H9 (cell line): ENCODE data around the gene GPI. TPM values are rescaled to one million over a fixed set of nuclear protein-coding genes. Genes with fewer than 3 reads are reported as not detected.

ENCODE experiments used
- DNase-seq: peaks from one replicate; pipeline ENCODE4 v3.0.0-alpha.2; 2017
- H2AFZ ChIP-seq: one replicate; pipeline ENCODE4 v1.6.1; 2013; ENCODE audit warnings: mild to moderate bottlenecking, low read length, control low read depth, moderate library complexity
- H2AK5ac ChIP-seq: 2 replicates; pipeline ENCODE4 v1.6.1; 2013; ENCODE audit warnings: low read length, control low read depth, mixed read lengths; ENCODE audit not compliant: insufficient read length
- H2BK120ac ChIP-seq: one replicate; pipeline ENCODE4 v1.6.1; 2013; ENCODE audit warnings: low read depth, mild to moderate bottlenecking, low read length, control low read depth, inconsistent platforms; ENCODE audit not compliant: poor library complexity, severe bottlenecking
- H2BK12ac ChIP-seq: 2 replicates; pipeline ENCODE4 v1.6.1; 2013; ENCODE audit warnings: low read length, control low read depth, mixed read lengths, low read depth; ENCODE audit not compliant: insufficient read length
- H2BK15ac ChIP-seq: 2 replicates; pipeline ENCODE4 v1.6.1; 2013; ENCODE audit warnings: low read depth, low read length, control low read depth
- H2BK20ac ChIP-seq: one replicate; pipeline ENCODE4 v1.6.1; 2013; ENCODE audit warnings: low read depth, mild to moderate bottlenecking, low read length, control low read depth, inconsistent platforms; ENCODE audit not compliant: poor library complexity, severe bottlenecking
- H2BK5ac ChIP-seq: 2 replicates; pipeline ENCODE4 v1.6.1; 2013; ENCODE audit warnings: low read length, control low read depth, mixed read lengths; ENCODE audit not compliant: insufficient read length
- H3K14ac ChIP-seq: 2 replicates; pipeline ENCODE4 v1.6.1; 2013; ENCODE audit warnings: low read length, control low read depth; ENCODE audit not compliant: insufficient read depth
- H3K18ac ChIP-seq: 2 replicates; pipeline ENCODE4 v1.6.1; 2013; ENCODE audit warnings: low read depth, mild to moderate bottlenecking, mixed read lengths, low read length, control low read depth; ENCODE audit not compliant: insufficient read length
- H3K23ac ChIP-seq: 2 replicates; pipeline ENCODE4 v1.6.1; 2013; ENCODE audit warnings: low read length, control low read depth, mixed read lengths, low read depth; ENCODE audit not compliant: insufficient read length
- H3K23me2 ChIP-seq: 2 replicates; pipeline ENCODE4 v1.6.1; 2013; ENCODE audit warnings: low read depth, mild to moderate bottlenecking, mixed read lengths, low read length, control low read depth; ENCODE audit not compliant: insufficient read length, poor library complexity, severe bottlenecking
- H3K27ac ChIP-seq: 2 replicates; pipeline ENCODE4 v1.5.1; 2013; ENCODE audit warnings: low read length, control low read depth, mixed read lengths, low read depth; ENCODE audit not compliant: insufficient read length
- H3K27me3 ChIP-seq: 2 replicates; pipeline ENCODE4 v1.6.1; 2013; ENCODE audit warnings: low read length, control low read depth, inconsistent platforms; ENCODE audit not compliant: insufficient read depth
- H3K4ac ChIP-seq: 2 replicates; pipeline ENCODE4 v1.6.1; 2013; ENCODE audit warnings: low read depth, mild to moderate bottlenecking, control low read depth, inconsistent platforms, low read length, moderate library complexity
- H3K4me1 ChIP-seq: 2 replicates; pipeline ENCODE4 v1.6.1; 2013; ENCODE audit warnings: low read length, control low read depth, inconsistent platforms; ENCODE audit not compliant: insufficient read depth
- H3K4me2 ChIP-seq: 2 replicates; pipeline ENCODE4 v1.6.1; 2013; ENCODE audit warnings: low read length, control low read depth, mixed read lengths; ENCODE audit not compliant: insufficient read length, insufficient read depth
- H3K56ac ChIP-seq: 2 replicates; pipeline ENCODE4 v1.6.1; 2013; ENCODE audit warnings: low read depth, mild to moderate bottlenecking, mixed read lengths, low read length, control low read depth; ENCODE audit not compliant: insufficient read length
- H3K79me1 ChIP-seq: 2 replicates; pipeline ENCODE4 v1.6.1; 2013; ENCODE audit warnings: low read depth, mild to moderate bottlenecking, moderate library complexity, low read length, control low read depth, inconsistent platforms; ENCODE audit not compliant: insufficient read depth, poor library complexity, severe bottlenecking
- H3K79me2 ChIP-seq: 2 replicates; pipeline ENCODE4 v1.6.1; 2013; ENCODE audit warnings: low read length, control low read depth, inconsistent platforms; ENCODE audit not compliant: insufficient read depth
- H3K9ac ChIP-seq: 2 replicates; pipeline ENCODE4 v1.6.1; 2013; ENCODE audit warnings: low read length, control low read depth, mixed read lengths; ENCODE audit not compliant: insufficient read length; ENCODE audit errors: extremely low read depth
- H3K9me3 ChIP-seq: one replicate; pipeline ENCODE4 v1.6.1; 2013; ENCODE audit warnings: low read depth, low read length, inconsistent platforms; ENCODE audit not compliant: control insufficient read depth
- H3T11ph ChIP-seq: one replicate; pipeline ENCODE4 v1.6.1; 2013; ENCODE audit warnings: mild to moderate bottlenecking, low read length, control low read depth, inconsistent platforms
- H4K20me1 ChIP-seq: one replicate; pipeline ENCODE4 v1.6.1; 2013; ENCODE audit not compliant: control insufficient read depth, insufficient read length, insufficient read depth
- H4K5ac ChIP-seq: 2 replicates; pipeline ENCODE4 v1.6.1; 2013; ENCODE audit warnings: low read depth, mild to moderate bottlenecking, mixed read lengths, low read length, control low read depth; ENCODE audit not compliant: insufficient read length
- H4K8ac ChIP-seq: replicated peaks from 2 replicates; pipeline ENCODE4 v1.6.1; 2013; ENCODE audit warnings: low read length, control low read depth, mixed read lengths, low read depth; ENCODE audit not compliant: insufficient read length
- H4K91ac ChIP-seq: 2 replicates; pipeline ENCODE4 v1.6.1; 2013; ENCODE audit warnings: low read depth, mild to moderate bottlenecking, moderate library complexity, mixed read lengths, low read length, control low read depth; ENCODE audit not compliant: insufficient read length
- H3K27ac Mint-ChIP-seq, 3 experiments: 2 replicates in 2 of 3; 3 replicates in 1 of 3; pipeline ENCODE4 v1.8.0; 2020 to 2021; ENCODE audit warnings: mixed read lengths in 3 of 3, mild to moderate bottlenecking in 1 of 3, moderate library complexity in 1 of 3
- H3K27me3 Mint-ChIP-seq: 2 replicates; pipeline ENCODE4 v1.8.0; 2021; ENCODE audit warnings: low read depth, mild to moderate bottlenecking, moderate library complexity, mixed read lengths
- H3K36me3 Mint-ChIP-seq, 3 experiments: 2 replicates in 2 of 3; 3 replicates in 1 of 3; pipeline ENCODE4 v1.8.0; 2020 to 2021; ENCODE audit warnings: low read depth in 3 of 3, mixed read lengths in 3 of 3; ENCODE audit not compliant: insufficient read depth in 1 of 3
- H3K4me1 Mint-ChIP-seq, 2 experiments: 2 replicates each; pipeline ENCODE4 v1.8.0; 2020; ENCODE audit warnings: mixed read lengths in 2 of 2
- H3K4me3 Mint-ChIP-seq, 2 experiments: 2 replicates in 1 of 2; 3 replicates in 1 of 2; pipeline ENCODE4 v1.8.0; 2020 to 2021; ENCODE audit warnings: mild to moderate bottlenecking in 2 of 2, mixed read lengths in 2 of 2, moderate library complexity in 1 of 2
- H3K9me3 Mint-ChIP-seq, 2 experiments: 2 replicates in 1 of 2; 3 replicates in 1 of 2; pipeline ENCODE4 v1.8.0; 2020; ENCODE audit warnings: mild to moderate bottlenecking in 2 of 2, mixed read lengths in 2 of 2, moderate library complexity in 1 of 2
- WGBS: extraction: QIAGEN DNeasy Blood & Tissue Kit; methylation state at CpG from one replicate; pipeline ENCODE4 v1.1.7; 2013; ENCODE audit warnings: missing lambda C conversion rate, low lambda C conversion rate, mixed read lengths; ENCODE audit not compliant: insufficient read length; ENCODE audit errors: extremely low coverage; 5-methylcytosine and 5-hydroxymethylcytosine counted together
- long read RNA-seq: library from polyadenylated mRNA; unstranded; transcript quantifications from one replicate; pipeline ENCODE4 v2.0.0, GENCODE V29; 2020
- total RNA-seq: library from RNA; stranded (reverse); gene quantifications from 2 replicates; pipeline ENCODE4 v1.2.1, GENCODE V29; 2021
- TF ChIP-seq, protein P1 (sequence below): fragments of 200-600 bp; sonication (generic); conservative IDR thresholded peaks from 3 replicates; pipeline ENCODE4 v1.8.0; 2021; ENCODE audit warnings: antibody characterized with exemption, mild to moderate bottlenecking

Gene GPI
- total RNA-seq: 373 and 381 TPM in 2 replicates
- long read RNA-seq, full-length matches to known transcripts: 2,356 of 2,517 reads
- long read RNA-seq, partial matches to known transcripts: 44 of 2,517 reads
- long read RNA-seq, other reads (novel, unspliced or antisense): 117 of 2,517 reads

DNA sequence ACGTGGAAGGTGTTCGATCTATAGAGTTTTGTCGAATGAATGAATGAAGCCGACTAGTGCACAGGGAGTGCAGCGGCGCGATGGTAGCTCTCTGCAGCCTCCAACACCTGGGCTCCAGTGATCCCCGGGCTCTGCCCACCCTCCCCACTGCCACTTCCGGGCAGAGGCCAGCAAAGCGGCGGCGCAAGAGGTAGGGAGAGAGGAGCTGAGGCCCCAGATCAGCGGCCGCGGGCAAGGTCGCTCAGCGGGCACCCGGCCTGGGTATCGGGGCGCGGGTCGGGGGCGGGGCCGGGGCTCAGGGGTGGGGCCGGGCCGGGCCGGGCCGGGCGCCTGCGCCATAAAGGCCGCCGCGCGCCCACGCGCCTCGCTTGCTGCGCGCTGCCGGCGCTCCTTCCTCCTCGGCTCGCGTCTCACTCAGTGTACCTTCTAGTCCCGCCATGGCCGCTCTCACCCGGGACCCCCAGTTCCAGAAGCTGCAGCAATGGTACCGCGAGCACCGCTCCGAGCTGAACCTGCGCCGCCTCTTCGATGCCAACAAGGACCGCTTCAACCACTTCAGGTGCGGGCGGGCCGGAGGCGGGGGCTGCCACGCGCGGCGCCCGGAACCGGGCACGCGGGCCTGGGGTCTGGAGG is at the start of gene GPI:
GPI (plus strand) TSS at position 367 of the 633 bp plus-strand sequence; CDS start at position 438, 71 bp downstream.
- H3K27ac Mint-ChIP-seq: peak within 1 kb of the TSS in 2 of 3 experiments; percentile 54 to 93; a peak in 3 of 7 replicates

More for the DNA sequence above, at the start of gene GPI:
- H3K18ac ChIP-seq: no peak within 1 kb of the TSS
- no peaks in the 10 kb centered on the region for H3K9me3 ChIP-seq
- no peaks in the 10 kb centered on the region for H3K27me3 ChIP-seq
- H2BK20ac ChIP-seq: no peak within 1 kb of the TSS
- H2AFZ ChIP-seq: no peak within 1 kb of the TSS
- H2BK15ac ChIP-seq: no peak within 1 kb of the TSS
- peaks cover 30 to 41% (median 39%) of the 10 kb centered on the region in 3 experiments for H3K36me3 Mint-ChIP-seq
- peak; percentile 78 for DNase-seq
- H3K79me2 ChIP-seq: peaks cover 7% of the 10 kb centered on the region; the same call in 1 of the 2 replicates
- peaks cover 7% of the 10 kb centered on the region for H3K23me2 ChIP-seq
- H3K27me3 Mint-ChIP-seq: peaks cover 1% of the 10 kb centered on the region
- H3K4me1 ChIP-seq: peaks cover 2% of the 10 kb centered on the region; the same call in 1 of the 2 replicates
- H3K14ac ChIP-seq: peak within 1 kb of the TSS; percentile 90
- H3K23ac ChIP-seq: no peak within 1 kb of the TSS
- H3K4ac ChIP-seq: no peak within 1 kb of the TSS
- H3K79me1 ChIP-seq: peaks cover 11% of the 10 kb centered on the region
- no peak within 1 kb of the TSS for H2BK12ac ChIP-seq
- no peak within 1 kb of the TSS for H2AK5ac ChIP-seq
- H4K5ac ChIP-seq: no peak within 1 kb of the TSS
- no peak within 1 kb of the TSS for H2BK120ac ChIP-seq
- H2BK5ac ChIP-seq: no peak within 1 kb of the TSS
- peak within 1 kb of the TSS; percentile 24 for H3K4me2 ChIP-seq
- peaks cover 28 to 34% of the 10 kb centered on the region in 2 experiments for H3K4me1 Mint-ChIP-seq
- H3T11ph ChIP-seq: no peak within 1 kb of the TSS
- no peak within 1 kb of the TSS for H3K27ac ChIP-seq
- no peak within 1 kb of the TSS for H3K56ac ChIP-seq
- no peaks in the 10 kb centered on the region for H3K9me3 Mint-ChIP-seq
- H4K91ac ChIP-seq: no peak within 1 kb of the TSS
- no CpG with 5 or more reads among the region's 67 CpGs for WGBS
- TF ChIP-seq, protein P1, sequence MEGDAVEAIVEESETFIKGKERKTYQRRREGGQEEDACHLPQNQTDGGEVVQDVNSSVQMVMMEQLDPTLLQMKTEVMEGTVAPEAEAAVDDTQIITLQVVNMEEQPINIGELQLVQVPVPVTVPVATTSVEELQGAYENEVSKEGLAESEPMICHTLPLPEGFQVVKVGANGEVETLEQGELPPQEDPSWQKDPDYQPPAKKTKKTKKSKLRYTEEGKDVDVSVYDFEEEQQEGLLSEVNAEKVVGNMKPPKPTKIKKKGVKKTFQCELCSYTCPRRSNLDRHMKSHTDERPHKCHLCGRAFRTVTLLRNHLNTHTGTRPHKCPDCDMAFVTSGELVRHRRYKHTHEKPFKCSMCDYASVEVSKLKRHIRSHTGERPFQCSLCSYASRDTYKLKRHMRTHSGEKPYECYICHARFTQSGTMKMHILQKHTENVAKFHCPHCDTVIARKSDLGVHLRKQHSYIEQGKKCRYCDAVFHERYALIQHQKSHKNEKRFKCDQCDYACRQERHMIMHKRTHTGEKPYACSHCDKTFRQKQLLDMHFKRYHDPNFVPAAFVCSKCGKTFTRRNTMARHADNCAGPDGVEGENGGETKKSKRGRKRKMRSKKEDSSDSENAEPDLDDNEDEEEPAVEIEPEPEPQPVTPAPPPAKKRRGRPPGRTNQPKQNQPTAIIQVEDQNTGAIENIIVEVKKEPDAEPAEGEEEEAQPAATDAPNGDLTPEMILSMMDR: no peak
- peak within 1 kb of the TSS; percentile 97 for H3K4me3 Mint-ChIP-seq
- peak within 1 kb of the TSS; percentile 66 for H3K9ac ChIP-seq
- H4K8ac ChIP-seq: no peak within 1 kb of the TSS
- peaks cover 3% of the 10 kb centered on the region for H4K20me1 ChIP-seq
